Transverse colon (tissue), 4 donors: ENCODE measurements around the gene CLSTN1.

Experiments
- EP300 ChIP-seq: sonication (generic); formaldehyde crosslinking; IDR thresholded peaks from one replicate; pipeline ENCODE4 v1.6.1; 2017; ENCODE audit warnings: antibody characterized with exemption, low read depth
- POLR2A ChIP-seq: fragments of 450-650 bp; IDR thresholded peaks from one replicate; pipeline ENCODE4 v1.6.1; 2016; ENCODE audit warnings: antibody characterized with exemption, mild to moderate bottlenecking, moderate library complexity
- POLR2AphosphoS5 ChIP-seq, 3 donors: sonication (generic); formaldehyde crosslinking; IDR thresholded peaks; one replicate each; pipeline ENCODE4 v1.6.1; 2016; ENCODE audit warnings: antibody characterized with exemption in 3 of 3
- TF ChIP-seq, protein P1 (sequence below), 5 experiments: fragments of 200-600 bp in 3 of 5; fragments of 450-650 bp in 2 of 5; sonication (generic) in 3 of 5; IDR thresholded peaks; 1 replicate in 2 of 5; 2 replicates in 3 of 5; pipeline ENCODE4 v1.5.1; 2016 to 2017; ENCODE audit warnings: antibody characterized with exemption in 5 of 5, inconsistent platforms in 3 of 5, mild to moderate bottlenecking in 2 of 5, moderate library complexity in 1 of 5

DNA sequence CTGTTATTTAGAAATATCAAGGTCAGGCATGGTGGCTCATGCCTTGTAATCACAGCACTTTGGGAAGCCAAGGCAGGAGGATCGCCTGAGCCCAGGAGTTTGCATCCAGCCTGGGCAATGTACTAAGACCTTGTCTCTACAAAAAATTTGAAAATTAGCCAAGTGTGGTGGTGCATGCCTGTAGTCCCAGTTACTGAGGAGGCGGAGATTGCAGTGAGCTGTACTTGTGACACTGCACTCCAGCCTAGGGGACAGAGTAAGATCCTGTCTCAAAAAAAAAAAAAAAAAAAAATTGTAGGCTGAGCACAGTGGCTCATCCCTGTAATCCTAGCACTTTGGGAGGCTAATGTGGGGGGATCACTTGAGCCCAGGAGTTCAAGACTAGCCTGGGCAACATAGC, 127.0 kb downstream of the CLSTN1 start:
- TF ChIP-seq, protein P1, sequence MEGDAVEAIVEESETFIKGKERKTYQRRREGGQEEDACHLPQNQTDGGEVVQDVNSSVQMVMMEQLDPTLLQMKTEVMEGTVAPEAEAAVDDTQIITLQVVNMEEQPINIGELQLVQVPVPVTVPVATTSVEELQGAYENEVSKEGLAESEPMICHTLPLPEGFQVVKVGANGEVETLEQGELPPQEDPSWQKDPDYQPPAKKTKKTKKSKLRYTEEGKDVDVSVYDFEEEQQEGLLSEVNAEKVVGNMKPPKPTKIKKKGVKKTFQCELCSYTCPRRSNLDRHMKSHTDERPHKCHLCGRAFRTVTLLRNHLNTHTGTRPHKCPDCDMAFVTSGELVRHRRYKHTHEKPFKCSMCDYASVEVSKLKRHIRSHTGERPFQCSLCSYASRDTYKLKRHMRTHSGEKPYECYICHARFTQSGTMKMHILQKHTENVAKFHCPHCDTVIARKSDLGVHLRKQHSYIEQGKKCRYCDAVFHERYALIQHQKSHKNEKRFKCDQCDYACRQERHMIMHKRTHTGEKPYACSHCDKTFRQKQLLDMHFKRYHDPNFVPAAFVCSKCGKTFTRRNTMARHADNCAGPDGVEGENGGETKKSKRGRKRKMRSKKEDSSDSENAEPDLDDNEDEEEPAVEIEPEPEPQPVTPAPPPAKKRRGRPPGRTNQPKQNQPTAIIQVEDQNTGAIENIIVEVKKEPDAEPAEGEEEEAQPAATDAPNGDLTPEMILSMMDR (IDR thresholded peaks at IDR 0.05) = no peak
- TF ChIP-seq POLR2A = no peak
- TF ChIP-seq POLR2AphosphoS5 (IDR thresholded peaks at IDR 0.05) = no peak
- no peak for TF ChIP-seq EP300
